ENCODE results near the gene RSPO3.

DNA sequence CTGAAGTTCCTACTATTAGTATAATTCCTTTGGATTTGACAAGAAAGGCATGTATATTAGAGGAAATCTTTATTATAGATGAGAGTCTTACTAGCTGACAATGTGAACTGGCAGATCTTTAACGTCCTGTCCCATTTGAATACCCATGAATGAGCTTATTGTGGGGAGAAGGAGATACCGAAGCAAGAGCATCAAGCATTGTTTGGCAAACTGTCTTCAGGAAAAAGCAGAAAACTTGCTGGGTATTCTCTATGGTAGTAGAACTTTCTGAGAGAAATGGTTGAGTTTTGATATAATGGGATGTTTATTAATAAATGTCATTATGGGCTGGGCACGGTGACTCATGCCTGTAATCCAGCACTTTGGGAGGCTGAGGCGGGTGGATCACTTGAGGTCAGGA is 18.3 kb downstream of the RSPO3 start:
- TF ChIP-seq POLR2A (IDR thresholded peaks at IDR 0.05): no peak
- TF ChIP-seq, protein P1, sequence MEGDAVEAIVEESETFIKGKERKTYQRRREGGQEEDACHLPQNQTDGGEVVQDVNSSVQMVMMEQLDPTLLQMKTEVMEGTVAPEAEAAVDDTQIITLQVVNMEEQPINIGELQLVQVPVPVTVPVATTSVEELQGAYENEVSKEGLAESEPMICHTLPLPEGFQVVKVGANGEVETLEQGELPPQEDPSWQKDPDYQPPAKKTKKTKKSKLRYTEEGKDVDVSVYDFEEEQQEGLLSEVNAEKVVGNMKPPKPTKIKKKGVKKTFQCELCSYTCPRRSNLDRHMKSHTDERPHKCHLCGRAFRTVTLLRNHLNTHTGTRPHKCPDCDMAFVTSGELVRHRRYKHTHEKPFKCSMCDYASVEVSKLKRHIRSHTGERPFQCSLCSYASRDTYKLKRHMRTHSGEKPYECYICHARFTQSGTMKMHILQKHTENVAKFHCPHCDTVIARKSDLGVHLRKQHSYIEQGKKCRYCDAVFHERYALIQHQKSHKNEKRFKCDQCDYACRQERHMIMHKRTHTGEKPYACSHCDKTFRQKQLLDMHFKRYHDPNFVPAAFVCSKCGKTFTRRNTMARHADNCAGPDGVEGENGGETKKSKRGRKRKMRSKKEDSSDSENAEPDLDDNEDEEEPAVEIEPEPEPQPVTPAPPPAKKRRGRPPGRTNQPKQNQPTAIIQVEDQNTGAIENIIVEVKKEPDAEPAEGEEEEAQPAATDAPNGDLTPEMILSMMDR (IDR thresholded peaks at IDR 0.05): no peak
- no peak for TF ChIP-seq POLR2AphosphoS5 (IDR thresholded peaks at IDR 0.05; ENCODE audit: insufficient read depth in 1 of 2, low read depth in 1 of 2)
